ENCODE measurements around the gene NINJ1. TPM values are rescaled to one million over a fixed set of nuclear protein-coding genes. Genes with fewer than 3 reads are reported as not detected.

NINJ1 gene
- total and polyA plus RNA-seq, 2 donors (not counting 1 experiment from before 2014, with no cell fraction given) = 7.2 to 59.9 TPM

DNA sequence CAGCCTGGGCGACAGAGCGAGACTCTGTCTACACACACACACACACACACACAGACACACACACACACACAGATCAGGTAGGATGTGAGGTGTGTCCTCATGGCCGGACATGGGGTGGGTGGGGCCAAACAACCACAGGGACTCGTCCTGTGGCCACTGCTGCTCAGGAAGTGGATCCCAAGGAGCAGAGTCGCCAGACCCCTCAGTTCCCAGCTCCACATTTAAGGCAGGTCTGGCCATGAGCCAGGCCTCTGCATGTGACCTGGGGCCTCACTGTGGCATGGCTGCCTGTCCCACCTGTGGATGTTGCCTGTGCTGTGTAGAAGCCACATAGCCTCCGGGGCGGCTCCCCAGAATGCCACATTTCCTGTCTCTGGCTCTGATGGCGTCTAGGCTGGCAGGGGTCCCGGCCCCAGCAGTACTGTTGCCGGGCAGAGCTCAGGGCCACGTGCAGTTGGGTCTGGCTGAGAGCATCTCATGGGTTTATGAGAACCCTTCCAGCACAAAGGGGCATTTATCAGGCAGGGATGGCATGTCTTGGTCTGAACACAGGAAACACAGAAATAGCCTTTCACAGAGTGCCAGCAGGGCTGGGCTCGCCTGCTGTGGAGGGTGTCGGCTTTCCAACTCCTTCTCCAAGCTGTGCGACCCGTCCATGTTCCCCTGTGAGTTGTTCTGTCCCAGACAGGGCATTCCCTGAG is 9.9 kb upstream of the NINJ1 start:
- no peak overlapping the region for H2AFZ ChIP-seq (ENCODE audit: low read length)
- no peaks in the 10 kb centered on the region for H3K36me3 ChIP-seq (ENCODE audit: control insufficient read depth, insufficient read depth, low read length)
- no peak for DNase-seq (ENCODE audit: low read depth in 2 of 2)
- H3K9ac ChIP-seq (ENCODE audit: insufficient read depth, low read length) = no peak overlapping the region
- no peaks in the 10 kb centered on the region for H3K4me1 ChIP-seq (ENCODE audit: control insufficient read depth, extremely low read depth, insufficient read depth, low read length)
- no peak overlapping the region for H3K4me2 ChIP-seq (ENCODE audit: extremely low read depth, insufficient read depth, low read length)
- no peaks in the 10 kb centered on the region for H3K9me3 ChIP-seq (ENCODE audit: control insufficient read depth, insufficient read depth, low read depth, low read length)
- no peaks in the 10 kb centered on the region for H3K27me3 ChIP-seq (ENCODE audit: control insufficient read depth, insufficient read depth, low read length)
- TF ChIP-seq, protein P1, sequence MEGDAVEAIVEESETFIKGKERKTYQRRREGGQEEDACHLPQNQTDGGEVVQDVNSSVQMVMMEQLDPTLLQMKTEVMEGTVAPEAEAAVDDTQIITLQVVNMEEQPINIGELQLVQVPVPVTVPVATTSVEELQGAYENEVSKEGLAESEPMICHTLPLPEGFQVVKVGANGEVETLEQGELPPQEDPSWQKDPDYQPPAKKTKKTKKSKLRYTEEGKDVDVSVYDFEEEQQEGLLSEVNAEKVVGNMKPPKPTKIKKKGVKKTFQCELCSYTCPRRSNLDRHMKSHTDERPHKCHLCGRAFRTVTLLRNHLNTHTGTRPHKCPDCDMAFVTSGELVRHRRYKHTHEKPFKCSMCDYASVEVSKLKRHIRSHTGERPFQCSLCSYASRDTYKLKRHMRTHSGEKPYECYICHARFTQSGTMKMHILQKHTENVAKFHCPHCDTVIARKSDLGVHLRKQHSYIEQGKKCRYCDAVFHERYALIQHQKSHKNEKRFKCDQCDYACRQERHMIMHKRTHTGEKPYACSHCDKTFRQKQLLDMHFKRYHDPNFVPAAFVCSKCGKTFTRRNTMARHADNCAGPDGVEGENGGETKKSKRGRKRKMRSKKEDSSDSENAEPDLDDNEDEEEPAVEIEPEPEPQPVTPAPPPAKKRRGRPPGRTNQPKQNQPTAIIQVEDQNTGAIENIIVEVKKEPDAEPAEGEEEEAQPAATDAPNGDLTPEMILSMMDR (conservative IDR thresholded peaks at IDR 0.05 in 1 of 2, IDR thresholded peaks at IDR 0.05 in 1 of 2; ENCODE audit: low read depth in 1 of 2, low read length in 2 of 2) = no peak
- H3K79me2 ChIP-seq (ENCODE audit: control insufficient read depth, insufficient read depth, low read length) = no peaks in the 10 kb centered on the region
- no peak overlapping the region for H3K27ac ChIP-seq (ENCODE audit: insufficient read depth, low read length)
- no peak overlapping the region for H3K4me3 ChIP-seq (replicated peaks in 1 of 4; ENCODE audit: control extremely low read depth in 1 of 4, insufficient read depth in 1 of 4, low read depth in 3 of 4, low read length in 4 of 4)
- H4K20me1 ChIP-seq (ENCODE audit: control insufficient read depth, extremely low read depth, insufficient read depth, low read length) = no peaks in the 10 kb centered on the region

- Histone ChIP-seq H3K27ac (ENCODE audit: insufficient read depth, low read length) (no peak overlapping the region), H3K27me3 (ENCODE audit: control insufficient read depth, insufficient read depth, low read length) (no peaks in the 10 kb centered on the region), H3K4me2 (ENCODE audit: extremely low read depth, insufficient read depth, low read length) (no peak overlapping the region), H3K4me3 (replicated peaks in 1 of 4; ENCODE audit: control extremely low read depth in 1 of 4, insufficient read depth in 1 of 4, low read depth in 3 of 4, low read length in 4 of 4) (no peak overlapping the region), H3K9me3 (ENCODE audit: control insufficient read depth, insufficient read depth, low read depth, low read length) (no peaks in the 10 kb centered on the region), H4K20me1 (ENCODE audit: control insufficient read depth, extremely low read depth, insufficient read depth, low read length) (no peaks in the 10 kb centered on the region), H3K9ac (ENCODE audit: insufficient read depth, low read length) (no peak overlapping the region), H3K36me3 (ENCODE audit: control insufficient read depth, insufficient read depth, low read length) (no peaks in the 10 kb centered on the region), H3K79me2 (ENCODE audit: control insufficient read depth, insufficient read depth, low read length) (no peaks in the 10 kb centered on the region), H2AFZ (ENCODE audit: low read length) (no peak overlapping the region), H3K4me1 (ENCODE audit: control insufficient read depth, extremely low read depth, insufficient read depth, low read length) (no peaks in the 10 kb centered on the region)
- no peak for TF ChIP-seq EZH2 (IDR thresholded peaks at IDR 0.05; ENCODE audit: low read length, missing control alignments)
- TF ChIP-seq, protein P1 (conservative IDR thresholded peaks at IDR 0.05 in 1 of 2, IDR thresholded peaks at IDR 0.05 in 1 of 2; ENCODE audit: low read depth in 1 of 2, low read length in 2 of 2) = no peak
- no peak for DNase-seq (ENCODE audit: low read depth in 2 of 2)
Observed at GRCh38 chr9:93141771-93142483, 7.9 kb upstream of the NINJ1 start.

- no peak for TF ChIP-seq EZH2 (IDR thresholded peaks at IDR 0.05; ENCODE audit: low read length, missing control alignments)
- TF ChIP-seq, protein P1 (conservative IDR thresholded peaks at IDR 0.05 in 1 of 2, IDR thresholded peaks at IDR 0.05 in 1 of 2; ENCODE audit: low read depth in 1 of 2, low read length in 2 of 2) = no peak
- Histone ChIP-seq H3K4me2 (ENCODE audit: extremely low read depth, insufficient read depth, low read length) (no peak overlapping the region), H3K4me1 (ENCODE audit: control insufficient read depth, extremely low read depth, insufficient read depth, low read length) (peaks cover 4% of the 10 kb centered on the region), H3K27ac (ENCODE audit: insufficient read depth, low read length) (no peak overlapping the region), H3K9me3 (ENCODE audit: control insufficient read depth, insufficient read depth, low read depth, low read length) (no peaks in the 10 kb centered on the region), H3K79me2 (ENCODE audit: control insufficient read depth, insufficient read depth, low read length) (no peaks in the 10 kb centered on the region), H3K27me3 (ENCODE audit: control insufficient read depth, insufficient read depth, low read length) (no peaks in the 10 kb centered on the region), H3K9ac (ENCODE audit: insufficient read depth, low read length) (no peak overlapping the region), H4K20me1 (ENCODE audit: control insufficient read depth, extremely low read depth, insufficient read depth, low read length) (no peaks in the 10 kb centered on the region), H3K36me3 (ENCODE audit: control insufficient read depth, insufficient read depth, low read length) (no peaks in the 10 kb centered on the region), H2AFZ (ENCODE audit: low read length) (no peak overlapping the region), H3K4me3 (replicated peaks in 1 of 4; ENCODE audit: control extremely low read depth in 1 of 4, insufficient read depth in 1 of 4, low read depth in 3 of 4, low read length in 4 of 4) (no peak overlapping the region)
- no peak for DNase-seq (ENCODE audit: low read depth in 2 of 2)
Observed at GRCh38 chr9:93139365-93140182, 5.5 kb upstream of the NINJ1 start.
